ENCODE results near the gene CPSF2.

- TF ChIP-seq CTCF (IDR thresholded peaks at IDR 0.05; ENCODE audit: low read depth, low read length) (no peak), EZH2phosphoT487 (IDR thresholded peaks at IDR 0.05; ENCODE audit: low read depth) (no peak)
Measured at GRCh38 chr14:92143309-92143708, 21.5 kb downstream of the CPSF2 start.
